Activated T-helper 1 cell treated with Interleukin-2 at 50 U/mL for 16 hours (primary cell): ENCODE measurements around the gene PLD5.
"Not testable (repeated sequence)": the region's sequence is repeated elsewhere in the genome, so short reads cannot be mapped to it uniquely, and the experiment has no call there.

Experiments
- DNase-seq: peaks from one replicate; pipeline ENCODE4 v3.0.0-alpha.2; 2020; ENCODE audit warnings: low read depth

Gene PLD5

GRCh38 chr1:242058582-242058981 is 465.9 kb downstream of the PLD5 start:
- not testable (repeated sequence) for DNase-seq

DNA sequence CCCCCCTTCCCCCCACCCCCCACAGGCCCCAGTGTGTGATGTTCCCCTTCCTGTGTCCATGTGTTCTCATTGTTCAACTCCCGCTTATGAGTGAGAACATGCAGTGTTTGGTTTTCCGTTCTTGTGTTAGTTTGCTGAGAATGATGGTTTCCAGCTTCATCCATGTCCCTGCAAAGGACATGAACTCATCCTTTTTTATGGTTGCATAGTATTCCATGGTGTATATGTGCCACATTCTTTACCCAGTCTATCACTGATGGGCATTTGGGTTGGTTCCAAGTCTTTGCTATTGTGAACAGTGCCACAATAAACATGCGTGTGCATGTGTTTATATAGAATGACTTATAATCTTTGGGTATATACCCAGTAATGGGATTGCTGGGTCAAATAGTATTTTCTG is 466.3 kb downstream of the PLD5 start:
- DNase-seq: not testable (repeated sequence)

DNA sequence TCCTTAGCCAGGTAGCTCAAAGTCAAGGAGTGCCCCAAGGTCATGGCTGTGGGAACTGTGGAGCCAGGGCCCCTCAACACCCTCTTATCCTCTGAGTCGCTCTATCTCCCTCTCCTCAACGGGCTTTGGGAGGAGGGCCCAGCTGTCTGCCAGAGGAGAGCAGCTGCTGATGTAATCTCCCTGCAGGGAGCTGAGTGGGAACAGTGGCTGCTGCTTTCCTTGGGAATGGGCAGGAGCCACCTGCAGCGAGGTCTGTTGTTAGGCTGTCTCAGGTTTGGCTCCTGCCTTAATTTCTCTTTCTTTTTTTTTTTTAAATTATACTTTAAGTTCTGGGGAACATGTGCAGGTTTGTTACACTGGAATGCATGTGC is 466.8 kb downstream of the PLD5 start:
- DNase-seq: no peak

DNA sequence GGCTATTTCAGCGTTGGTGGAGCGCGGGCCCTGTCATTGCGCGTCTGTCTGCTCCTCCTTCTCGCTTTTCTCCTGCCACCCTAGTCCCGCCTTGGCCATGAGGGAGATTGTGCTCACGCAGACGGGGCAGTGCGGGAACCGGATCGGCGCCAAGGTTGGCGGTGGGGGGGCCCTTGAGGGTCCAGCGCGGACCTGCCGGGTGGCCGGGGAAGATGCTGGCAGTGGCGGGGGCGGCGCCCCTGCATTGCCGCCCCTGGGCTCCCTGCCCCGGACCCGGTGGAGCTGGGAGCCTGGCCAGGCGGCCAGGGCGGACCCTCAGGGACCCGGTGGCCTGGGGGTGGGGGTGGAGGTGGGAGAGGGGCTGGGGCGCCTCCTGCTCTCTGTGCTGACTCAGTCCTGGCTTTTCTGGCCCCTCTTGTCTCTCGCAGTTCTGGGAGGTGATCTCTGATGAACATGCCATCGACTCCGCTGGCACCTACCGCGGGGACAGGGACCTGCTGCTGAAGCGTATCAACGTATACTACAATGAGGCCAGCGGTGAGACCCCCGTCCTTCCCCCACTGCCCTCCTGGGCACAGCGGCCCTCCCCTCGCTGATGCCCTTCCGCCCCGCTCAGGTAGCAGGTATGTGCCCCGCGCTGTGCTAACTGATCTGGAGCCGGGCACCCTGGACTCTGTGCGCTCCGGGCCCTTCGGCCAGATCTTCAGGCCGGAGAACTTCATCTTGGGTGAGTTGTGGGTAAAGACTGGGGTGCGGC is 467.3 kb downstream of the PLD5 start:
- no peak for DNase-seq

DNA sequence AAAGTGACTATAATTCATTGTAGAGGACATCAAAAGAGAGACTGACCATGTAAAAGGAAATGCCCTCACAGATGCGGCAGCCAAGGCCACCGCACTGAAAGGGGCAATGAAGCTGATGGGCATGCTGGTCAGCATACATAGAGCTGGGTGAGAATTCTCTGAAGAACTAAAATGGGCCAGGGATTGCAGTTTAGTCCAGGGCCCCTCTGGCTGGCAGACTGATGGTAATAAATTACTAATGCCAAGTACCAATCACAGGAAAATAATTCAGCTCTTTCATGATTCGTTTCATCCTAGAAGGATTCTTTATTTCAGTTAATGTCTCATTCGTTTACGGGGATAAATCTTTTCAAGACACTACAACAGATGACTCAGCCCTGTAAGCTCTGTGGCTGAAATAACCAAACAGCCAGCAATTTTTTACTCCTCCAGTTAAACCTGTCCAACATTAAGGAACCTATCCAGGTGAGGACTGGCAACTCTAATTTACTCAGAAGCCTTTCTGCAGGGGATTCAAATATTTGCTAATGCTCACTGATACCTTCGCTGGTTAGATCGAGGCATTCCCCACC is 468.7 kb downstream of the PLD5 start:
- no peak for DNase-seq

DNA sequence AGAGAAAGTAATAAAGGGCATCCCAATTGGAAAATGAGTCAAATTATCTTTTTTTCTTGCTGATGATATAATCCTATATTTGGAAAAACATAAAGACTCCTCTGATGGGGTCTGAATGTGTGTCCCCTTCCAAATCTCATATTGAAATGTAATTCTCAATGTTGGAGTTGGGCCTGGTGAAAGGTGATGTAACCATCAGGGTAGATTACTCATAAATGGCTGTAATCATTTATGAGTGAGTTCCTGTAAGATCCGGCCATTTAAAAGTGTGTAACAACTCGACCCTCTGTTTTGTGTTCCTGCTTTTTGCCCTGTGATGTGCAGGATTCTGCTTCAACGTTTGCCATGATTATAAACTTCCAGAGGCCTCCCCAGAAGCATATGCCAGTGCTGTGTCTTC is 481.3 kb downstream of the PLD5 start:
- no peak for DNase-seq

GRCh38 chr1:242034392-242034791 is 490.1 kb downstream of the PLD5 start:
- no peak for DNase-seq

- no peak for DNase-seq
Measured at GRCh38 chr1:242033447-242033846, 491.1 kb downstream of the PLD5 start.
